ENCODE results near the gene FRMD5. TPM values are rescaled to one million over a fixed set of nuclear protein-coding genes. Genes with fewer than 3 reads are reported as not detected.

The FRMD5 gene
- total RNA-seq, 4 donors from 2014 or later, result 0.24 to 0.94 (median 0.67) TPM; not detected in 1

GRCh38 chr15:44068347-44068746, 126.7 kb downstream of the FRMD5 start:
- H3K4me1 ChIP-seq, result no peaks in the 10 kb centered on the region
- TF ChIP-seq CTCF (IDR thresholded peaks at IDR 0.05), result no peak
- TF ChIP-seq POLR2A (IDR thresholded peaks at IDR 0.05), result no peak
- no peaks in the 10 kb centered on the region for H3K27me3 ChIP-seq
- no peak overlapping the region for H3K27ac ChIP-seq
- H3K4me3 ChIP-seq (replicated peaks in 1 of 3), result no peak overlapping the region
- H3K9me3 ChIP-seq, result no peaks in the 10 kb centered on the region
- H3K36me3 ChIP-seq, result no peaks in the 10 kb centered on the region
- no peak for DNase-seq
- intact Hi-C loops (cut with DNase I), result no loop called here
- WGBS, 2 donors, result 77 to 78% methylated on average over 2 of the region's 2 CpGs

GRCh38 chr15:44066211-44066827, 128.8 kb downstream of the FRMD5 start:
- DNase-seq, result peak; percentile 63 to 72
- no peaks in the 10 kb centered on the region for H3K4me1 ChIP-seq

GRCh38 chr15:44064706-44065105, 130.4 kb downstream of the FRMD5 start:
- 94 to 100% methylated on average over 1 of the region's 1 CpG for WGBS, 2 donors
- H3K4me1 ChIP-seq, result peaks cover 0 to 6% of the 10 kb centered on the region in 2 donors
- no peaks in the 10 kb centered on the region for H3K27me3 ChIP-seq
- no peaks in the 10 kb centered on the region for H3K9me3 ChIP-seq
- H3K27ac ChIP-seq, result no peak overlapping the region
- DNase-seq, result no peak
- TF ChIP-seq POLR2A (IDR thresholded peaks at IDR 0.05), result no peak
- no peak for TF ChIP-seq CTCF (IDR thresholded peaks at IDR 0.05)
- intact Hi-C loops (cut with DNase I), result no loop called here
- no peaks in the 10 kb centered on the region for H3K36me3 ChIP-seq
- no peak overlapping the region for H3K4me3 ChIP-seq (replicated peaks in 1 of 3)

More at GRCh38 chr15:44066211-44066827, 128.8 kb downstream of the FRMD5 start:
- 23 to 29% methylated on average over 8 of the region's 8 CpGs for WGBS, 2 donors
- intact Hi-C loops (cut with DNase I), result loop anchor here (2.0 kb wide), 1 partner anchor 164 kb away; no protein-coding TSS in a partner anchor
- H3K27me3 ChIP-seq, result no peaks in the 10 kb centered on the region
- peak; percentile 51 to 96 (median 78) for TF ChIP-seq CTCF (IDR thresholded peaks at IDR 0.05)
- no peak for TF ChIP-seq POLR2A (IDR thresholded peaks at IDR 0.05)
- no peak overlapping the region for H3K27ac ChIP-seq
- H3K4me3 ChIP-seq (replicated peaks in 1 of 3), result no peak overlapping the region
- no peaks in the 10 kb centered on the region for H3K9me3 ChIP-seq
- no peaks in the 10 kb centered on the region for H3K36me3 ChIP-seq

GRCh38 chr15:44058126-44058525, 136.9 kb downstream of the FRMD5 start:
- Histone ChIP-seq H3K27ac (no peak overlapping the region), H3K4me1 (peaks cover 0 to 6% of the 10 kb centered on the region in 2 donors), H3K27me3 (no peaks in the 10 kb centered on the region), H3K9me3 (no peaks in the 10 kb centered on the region), H3K36me3 (no peaks in the 10 kb centered on the region), H3K4me3 (replicated peaks in 1 of 3) (no peak overlapping the region)
- no peak for DNase-seq
- no peak for TF ChIP-seq POLR2A (IDR thresholded peaks at IDR 0.05)
- TF ChIP-seq CTCF (IDR thresholded peaks at IDR 0.05), result no peak
- intact Hi-C loops (cut with DNase I), result no loop called here
- 74 to 76% methylated on average over 2 of the region's 2 CpGs for WGBS, 2 donors

- TF ChIP-seq POLR2A (IDR thresholded peaks at IDR 0.05) (no peak), CTCF (IDR thresholded peaks at IDR 0.05) (no peak)
- intact Hi-C loops (cut with DNase I), result no loop called here
- DNase-seq, result no peak
Observed at GRCh38 chr15:44045661-44046060, 149.4 kb downstream of the FRMD5 start.

More at GRCh38 chr15:44045661-44046060, 149.4 kb downstream of the FRMD5 start:
- no peaks in the 10 kb centered on the region for H3K4me1 ChIP-seq
- no peaks in the 10 kb centered on the region for H3K27me3 ChIP-seq
- H3K27ac ChIP-seq, result no peak overlapping the region
- no peaks in the 10 kb centered on the region for H3K9me3 ChIP-seq
- no peak overlapping the region for H3K4me3 ChIP-seq (replicated peaks in 1 of 3)
- H3K36me3 ChIP-seq, result no peaks in the 10 kb centered on the region
